NOMO-1 treated with DMSO at 0.1 percent for 48 hours (cell line): ENCODE measurements around the gene MACROD2.

ENCODE experiments used
- DNase-seq: peaks from one replicate; lab custom pipeline; 2025; ENCODE audit not compliant: unreplicated experiment; lab: John Stamatoyannopoulos, UW

MACROD2 gene

DNA sequence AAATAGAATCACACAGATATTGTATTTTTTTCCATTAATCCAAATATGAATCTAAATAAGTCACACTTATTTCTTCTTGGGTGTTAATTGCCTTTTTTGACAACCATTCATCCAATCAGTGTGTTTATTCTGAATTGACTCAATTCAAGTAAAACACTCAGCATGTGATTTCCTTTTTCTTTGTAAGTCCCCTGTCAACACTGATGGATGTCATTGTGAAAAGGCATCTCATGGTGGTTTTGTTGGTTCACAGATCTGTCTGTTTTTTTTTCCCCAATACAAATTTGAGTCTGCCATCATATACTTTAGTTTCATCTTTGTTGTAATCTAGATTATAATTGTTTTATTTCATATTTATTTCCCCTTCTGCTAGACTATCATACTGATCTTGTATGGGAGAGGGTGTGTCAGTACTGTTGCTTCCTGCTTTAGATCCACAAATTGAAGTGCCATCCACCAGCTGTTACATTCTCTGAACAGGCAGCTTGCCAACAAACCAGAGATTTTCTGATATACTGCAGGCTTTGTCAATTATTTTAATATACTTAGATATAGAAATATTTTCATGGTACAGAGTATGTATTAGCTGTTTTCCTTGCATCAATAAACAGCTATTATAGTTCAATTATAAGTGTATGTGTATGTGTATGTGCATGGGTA is 406.3 kb downstream of the MACROD2 start:
- DNase-seq = no peak

DNA sequence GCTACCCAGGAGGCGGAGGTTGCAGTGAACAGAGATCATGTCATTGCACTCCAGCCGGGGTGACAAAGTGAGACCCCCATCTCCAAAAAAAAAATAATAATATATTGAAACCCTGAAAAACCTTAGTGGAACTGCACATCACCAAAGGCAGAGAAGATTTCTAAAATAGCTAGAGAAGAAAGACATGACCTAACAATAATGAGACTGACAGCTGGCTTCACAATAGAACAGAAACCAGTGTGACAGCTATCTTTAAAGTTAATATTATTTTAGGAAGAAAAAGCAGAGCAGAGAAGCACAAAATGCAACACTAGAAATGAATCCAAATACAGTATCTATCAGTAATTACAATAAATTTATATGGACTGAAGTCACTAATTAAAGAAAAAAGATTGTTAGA is 409.2 kb downstream of the MACROD2 start:
- no peak for DNase-seq

DNA sequence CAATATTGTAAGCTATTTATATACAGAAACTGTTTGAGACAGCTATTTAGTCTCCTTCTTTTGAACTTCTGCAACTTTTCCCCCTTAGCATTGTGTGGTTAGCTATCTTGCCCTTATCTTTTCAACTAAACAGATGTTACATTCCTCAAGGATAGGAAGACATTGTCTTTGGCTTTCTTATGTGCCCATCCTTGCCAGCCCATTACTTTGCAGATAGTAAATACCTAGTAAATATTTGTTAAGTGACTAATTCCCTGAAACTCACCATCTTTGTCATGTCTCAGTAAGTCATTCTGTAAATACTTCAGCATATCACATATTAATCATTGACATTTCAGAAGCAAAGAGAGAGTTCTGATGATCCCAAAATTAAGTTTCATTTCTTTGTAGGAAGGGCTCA is 411.2 kb downstream of the MACROD2 start:
- DNase-seq = no peak

DNA sequence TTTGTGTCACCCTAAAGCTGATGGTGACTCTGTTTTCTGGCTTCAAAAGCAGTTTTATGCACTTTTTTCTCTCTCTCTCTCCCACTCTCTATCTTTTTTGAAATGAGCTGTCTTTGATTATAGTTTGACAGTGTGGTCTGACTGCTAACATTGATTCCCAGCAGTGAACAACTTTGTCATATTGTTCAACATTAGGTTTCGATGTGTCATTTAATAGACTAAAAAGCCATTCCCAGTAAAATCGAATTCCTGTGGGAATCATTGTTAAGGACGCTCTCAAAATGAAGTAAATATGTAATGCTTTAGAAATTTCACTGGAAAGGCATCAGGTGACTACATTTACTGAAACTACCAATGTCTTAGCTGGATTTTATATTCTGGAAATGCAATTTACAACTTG is 412.0 kb downstream of the MACROD2 start:
- DNase-seq = no peak

DNA sequence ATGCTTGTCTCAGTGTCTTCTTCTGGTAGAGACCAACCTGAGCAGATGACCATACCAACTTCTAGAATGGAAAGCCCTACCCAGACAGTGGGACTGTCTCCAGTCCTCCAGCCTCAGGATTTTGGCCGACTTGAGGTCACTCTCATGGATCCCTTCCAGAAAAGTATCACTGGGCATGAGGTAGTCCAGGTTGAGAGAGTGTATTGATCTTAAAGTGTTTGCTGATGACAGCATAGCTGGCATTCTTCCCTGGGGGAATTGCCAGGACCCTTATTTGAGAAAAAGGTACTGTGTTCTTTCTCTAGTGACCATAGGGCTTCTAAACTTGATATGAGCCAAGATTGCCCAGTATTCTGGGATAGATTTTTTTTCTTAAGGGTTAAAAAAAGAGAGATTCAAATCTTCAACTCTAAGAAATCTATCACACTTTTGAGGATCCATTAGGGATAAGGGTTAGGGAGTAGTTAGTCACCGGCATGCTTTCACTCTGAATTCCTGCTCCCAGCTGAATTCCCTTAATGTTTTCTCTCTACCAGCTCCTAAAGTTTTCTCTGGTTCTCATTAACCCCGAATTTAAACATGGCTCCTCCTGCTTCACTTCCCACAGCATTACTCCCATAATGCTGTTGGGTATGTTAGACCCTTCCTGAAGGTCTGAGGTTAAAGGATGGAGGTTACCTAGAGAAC is 415.7 kb downstream of the MACROD2 start:
- no peak for DNase-seq

DNA sequence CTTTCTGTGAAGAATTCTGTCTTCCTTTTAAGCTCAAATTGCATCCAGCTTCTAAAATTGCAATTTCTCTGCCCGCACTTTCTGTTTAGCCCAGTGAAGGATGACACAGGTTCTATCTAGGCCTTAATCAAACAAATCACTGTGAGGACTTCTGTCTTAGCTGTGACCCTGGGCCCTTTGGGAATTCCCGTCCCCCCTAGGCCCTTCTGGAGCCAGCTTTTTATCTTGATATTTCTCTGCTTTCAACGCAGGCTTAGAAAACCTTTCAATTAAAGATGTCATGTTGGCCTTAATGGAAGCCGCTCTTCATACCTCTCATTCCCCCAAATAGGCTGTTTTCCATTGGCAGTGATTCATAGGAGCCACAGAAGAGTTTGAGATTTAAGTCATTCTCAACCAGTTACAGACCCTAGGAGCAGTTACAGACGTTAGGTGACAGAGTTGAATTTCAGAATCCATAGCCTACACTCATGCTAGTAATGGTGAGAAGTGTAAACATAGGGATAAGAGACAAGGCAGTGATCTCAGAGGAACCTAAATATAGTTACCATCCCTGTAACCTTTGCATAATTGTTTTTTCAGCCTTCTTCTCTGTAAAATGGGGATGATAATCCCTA is 416.9 kb downstream of the MACROD2 start:
- DNase-seq = no peak

DNA sequence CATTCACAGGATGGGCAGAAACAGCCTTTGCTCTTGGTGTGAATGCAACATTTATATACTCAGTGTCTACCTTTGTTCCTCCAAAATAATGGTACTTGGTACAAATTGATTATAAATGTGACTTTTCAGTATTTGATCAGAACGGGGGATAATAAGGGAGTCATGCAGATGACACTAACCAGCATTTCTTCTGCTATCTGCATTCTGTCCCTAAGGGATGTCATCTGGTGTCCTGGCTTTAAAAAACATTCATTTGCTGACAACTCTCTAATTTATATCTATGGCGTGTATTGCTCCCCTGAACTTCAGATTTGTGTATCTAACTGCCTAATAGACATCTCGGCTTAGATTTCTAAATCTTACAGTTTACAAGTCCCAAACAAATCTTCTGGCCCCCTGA is 418.5 kb downstream of the MACROD2 start:
- no peak for DNase-seq

DNA sequence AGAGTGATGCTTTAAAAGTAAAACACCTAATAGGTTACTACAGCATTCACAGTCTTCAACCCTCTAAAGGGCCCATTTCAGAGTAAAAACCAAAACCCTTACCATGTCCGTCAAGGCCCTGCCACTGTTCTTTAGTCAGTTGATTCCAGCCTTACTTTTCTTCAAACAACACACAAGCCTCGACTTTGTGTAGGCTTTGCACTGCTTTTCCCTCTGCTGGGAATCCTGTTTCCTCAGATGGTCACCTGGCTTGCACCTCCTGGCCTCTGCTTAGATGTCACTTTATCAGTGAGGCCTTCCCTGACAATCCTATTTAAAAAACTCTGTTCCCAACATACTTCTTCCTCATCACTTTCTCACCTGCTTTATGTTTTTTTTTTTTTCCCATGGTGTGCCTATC is 419.2 kb downstream of the MACROD2 start:
- DNase-seq = no peak

DNA sequence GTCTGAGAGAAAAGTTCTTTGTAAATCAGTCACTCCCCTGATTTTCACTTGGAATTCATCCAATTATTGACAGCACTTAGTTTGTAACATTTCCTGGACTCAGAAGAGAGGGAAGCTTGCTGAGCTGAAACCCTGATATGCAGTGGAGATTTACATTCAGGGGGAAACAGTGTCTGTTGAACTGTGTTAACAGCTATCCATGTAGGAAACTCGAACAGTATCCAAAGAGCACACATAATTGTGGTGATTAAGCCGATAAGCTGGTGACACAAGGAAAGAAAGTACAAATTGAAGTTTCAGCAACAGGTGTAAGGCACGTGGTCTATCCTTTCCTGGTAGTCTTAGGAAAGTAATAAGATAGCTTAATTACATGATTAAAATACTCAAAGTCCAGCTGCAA is 420.2 kb downstream of the MACROD2 start:
- no peak for DNase-seq

DNA sequence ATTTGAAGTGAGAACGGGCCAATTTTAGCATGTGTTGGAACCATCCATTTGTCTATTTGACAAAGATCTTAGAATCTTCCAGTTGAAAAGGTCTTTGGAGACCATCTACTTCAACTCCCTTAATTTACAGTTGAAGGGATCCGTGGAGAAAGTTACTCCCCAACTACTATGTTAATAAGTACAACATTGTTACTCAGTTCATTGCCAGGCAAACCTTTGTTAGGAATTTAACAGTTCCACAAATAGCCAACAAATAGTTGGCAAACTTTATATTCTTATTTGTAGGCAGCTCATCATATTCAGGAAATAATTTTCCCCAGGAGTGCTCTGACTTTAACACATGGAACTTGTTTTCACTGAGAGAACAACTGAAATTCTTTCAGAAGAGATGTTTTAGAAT is 423.1 kb downstream of the MACROD2 start:
- DNase-seq = no peak

DNA sequence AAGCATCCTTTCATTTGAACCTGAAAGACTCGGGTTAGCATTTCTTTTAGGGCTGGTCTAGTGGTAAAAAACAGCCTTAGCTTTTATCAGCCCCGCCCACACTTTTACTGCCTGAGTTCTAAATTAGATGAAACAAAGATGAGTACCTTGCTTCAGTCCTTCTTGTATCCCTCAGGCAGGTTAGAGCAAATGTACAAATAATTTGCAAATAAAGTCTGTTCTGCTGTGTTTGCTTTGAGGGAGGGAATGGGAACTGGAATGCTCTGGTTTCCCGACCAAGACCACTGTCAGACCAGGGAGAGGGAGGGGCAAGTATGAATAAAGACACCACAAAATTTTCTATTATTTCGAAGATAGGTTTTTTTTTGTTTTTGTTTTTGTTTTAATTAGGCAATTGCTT is 427.6 kb downstream of the MACROD2 start:
- DNase-seq = no peak

DNA sequence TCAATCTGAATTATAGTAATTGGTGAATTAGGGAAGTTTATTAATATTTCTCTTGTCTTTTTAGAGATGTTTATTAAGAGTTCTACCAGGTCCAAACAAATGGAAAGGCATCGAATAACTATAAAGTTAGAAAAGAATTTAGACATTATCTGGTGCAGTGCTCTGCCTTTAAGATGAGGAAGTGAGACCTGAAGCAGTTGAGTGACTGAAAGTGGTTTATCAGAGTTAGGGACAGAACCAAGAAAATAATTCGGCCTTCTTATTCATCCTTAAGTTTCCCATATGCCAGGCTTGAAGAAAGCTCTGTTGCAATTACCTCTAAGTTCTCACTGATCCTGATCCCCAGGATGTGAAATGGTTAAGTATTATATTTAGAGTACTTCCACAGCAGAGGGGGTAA is 436.3 kb downstream of the MACROD2 start:
- DNase-seq = no peak

DNA sequence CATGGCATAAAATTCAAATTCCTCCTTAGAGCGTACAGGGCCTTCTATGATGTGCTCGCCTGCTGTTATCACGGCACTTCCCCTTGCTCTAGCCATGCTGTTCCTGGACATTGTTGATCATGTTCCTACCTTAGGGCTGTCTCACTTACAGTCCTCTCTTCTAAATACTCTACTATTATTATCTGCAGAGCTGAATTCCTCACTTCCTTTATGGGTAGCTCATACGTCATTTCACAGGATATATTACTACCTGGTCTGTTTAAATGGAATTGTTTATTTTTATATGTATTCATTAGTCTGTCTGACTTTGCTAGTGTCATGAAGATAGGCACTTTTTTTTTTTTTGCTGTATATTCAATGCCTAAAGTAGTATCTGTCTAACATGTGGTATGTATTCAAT is 436.8 kb downstream of the MACROD2 start:
- DNase-seq = no peak

DNA sequence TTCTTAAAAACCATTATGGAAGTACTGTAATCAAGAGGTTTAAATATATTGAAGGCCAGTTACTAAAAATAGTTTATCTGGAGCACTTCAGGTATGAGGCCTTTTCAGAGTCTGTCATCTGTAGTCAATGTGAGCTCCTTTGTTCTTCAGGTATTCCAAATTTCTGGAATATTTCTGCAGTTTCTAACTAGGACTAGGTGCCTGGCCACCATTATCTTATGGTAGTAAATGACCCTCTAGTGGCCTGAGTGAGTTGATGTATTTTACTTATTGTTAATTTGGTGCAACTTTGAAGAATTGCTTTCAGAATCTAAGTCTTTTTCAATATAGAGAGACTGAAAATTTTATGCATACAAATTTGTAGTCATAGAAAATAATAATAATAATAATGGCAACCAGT is 437.3 kb downstream of the MACROD2 start:
- DNase-seq = no peak

DNA sequence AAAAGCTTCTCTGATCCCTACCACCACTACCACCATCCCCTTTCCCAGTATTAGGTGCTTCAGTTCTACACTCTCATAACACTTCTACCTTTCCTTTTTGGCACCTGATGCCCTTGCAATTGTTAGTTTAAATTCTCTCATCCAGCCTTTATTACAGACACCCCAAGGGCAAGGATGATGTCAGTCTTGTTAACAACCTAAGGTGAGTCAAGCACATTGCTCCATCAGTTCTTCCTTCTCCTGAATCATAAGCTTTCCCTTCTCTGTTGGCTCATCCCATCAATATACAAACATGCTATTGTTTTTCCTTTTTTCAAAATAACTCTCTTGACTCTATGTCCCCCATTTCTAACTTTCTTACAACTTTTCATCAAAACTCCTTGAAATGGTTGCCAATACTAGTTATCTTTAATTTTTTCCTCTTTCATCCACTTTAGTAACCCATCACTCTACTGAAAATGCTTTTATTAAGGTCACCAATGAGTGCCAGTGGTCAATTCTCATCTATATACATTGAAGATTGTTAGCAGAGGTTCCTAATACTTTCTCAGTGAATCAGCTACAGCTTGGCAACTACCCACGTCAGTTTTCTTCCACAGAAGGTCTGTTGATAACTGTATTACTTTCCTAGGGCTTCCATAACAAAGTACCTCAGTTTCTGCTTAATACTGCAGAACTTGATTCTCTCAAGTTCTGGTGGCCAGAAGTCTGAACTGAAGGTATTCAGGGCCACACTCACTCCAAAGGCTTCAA is 439.2 kb downstream of the MACROD2 start:
- no peak for DNase-seq

DNA sequence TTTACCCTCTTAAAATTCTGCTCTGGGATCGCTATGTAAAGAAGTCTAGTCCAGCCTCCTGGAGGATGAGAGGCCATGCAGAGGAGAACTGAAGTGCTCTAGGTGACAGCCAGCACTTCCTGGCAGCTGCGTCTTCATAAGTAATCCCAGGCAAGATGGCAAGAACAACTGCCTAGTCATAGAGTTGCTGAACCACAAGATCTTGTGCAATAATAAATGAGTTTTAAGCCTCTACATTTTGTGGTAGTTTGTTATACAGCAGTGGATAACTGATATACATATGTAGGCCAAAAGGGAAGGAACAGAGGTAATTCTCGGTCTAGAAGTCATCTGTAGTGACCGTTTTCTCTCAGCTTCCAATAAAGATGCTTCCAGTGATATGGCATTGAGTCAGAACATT is 445.9 kb downstream of the MACROD2 start:
- peak; percentile 29 for DNase-seq

DNA sequence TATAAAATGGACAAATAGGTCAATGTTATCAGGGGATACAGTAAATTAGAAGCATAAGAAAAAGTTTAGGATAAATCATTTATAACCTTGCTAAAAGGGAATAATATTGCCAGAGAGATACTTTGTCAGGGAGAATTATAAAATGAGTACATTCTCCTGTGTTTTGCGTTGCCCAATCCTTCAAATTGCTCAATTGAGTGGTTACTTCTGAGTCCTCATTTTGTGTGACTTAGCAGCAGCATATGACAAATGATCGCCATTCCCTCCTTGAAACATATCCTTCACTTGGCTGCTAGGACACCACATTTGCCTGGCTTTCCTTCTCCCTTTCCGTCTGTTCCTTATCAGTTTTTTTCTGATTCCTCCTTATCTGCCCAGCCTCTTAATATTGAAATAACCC is 448.8 kb downstream of the MACROD2 start:
- peak; percentile 13 for DNase-seq

DNA sequence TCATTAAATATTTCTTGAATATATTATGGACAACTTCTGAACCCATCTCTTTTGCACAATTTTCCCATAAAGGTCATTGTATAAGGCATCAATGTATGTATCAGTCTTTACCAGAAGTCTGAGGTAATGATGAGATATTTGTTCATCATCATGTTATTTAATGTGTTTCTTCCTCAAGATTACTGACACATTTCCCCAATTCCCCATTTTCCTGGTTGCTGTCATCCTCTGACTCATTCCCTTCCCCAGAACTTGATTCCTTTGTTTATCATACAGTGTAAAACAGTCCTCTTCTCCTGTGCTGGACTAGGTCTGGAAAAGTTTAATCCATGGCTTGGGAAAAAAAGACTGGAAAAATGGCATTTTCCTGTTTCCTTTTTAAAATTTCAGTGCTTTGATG is 450.0 kb downstream of the MACROD2 start:
- no peak for DNase-seq

DNA sequence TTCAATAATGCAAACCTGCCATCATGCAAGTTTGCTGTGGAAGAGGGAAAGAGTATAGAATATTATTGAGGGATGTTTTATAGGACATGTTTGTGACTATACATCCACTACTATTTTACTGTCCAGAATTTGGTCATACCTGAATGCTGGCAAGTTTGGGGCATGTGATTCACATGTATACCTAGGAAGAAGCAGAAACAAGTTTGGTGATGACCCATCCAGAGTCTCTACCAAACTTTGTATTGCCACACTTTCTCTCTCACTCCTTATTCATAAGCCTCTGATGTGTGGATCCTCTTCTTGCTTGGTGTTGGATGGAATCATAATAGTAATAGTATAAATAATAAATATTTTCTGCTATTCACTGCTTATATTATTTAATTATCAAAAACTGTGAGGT is 450.6 kb downstream of the MACROD2 start:
- no peak for DNase-seq

DNA sequence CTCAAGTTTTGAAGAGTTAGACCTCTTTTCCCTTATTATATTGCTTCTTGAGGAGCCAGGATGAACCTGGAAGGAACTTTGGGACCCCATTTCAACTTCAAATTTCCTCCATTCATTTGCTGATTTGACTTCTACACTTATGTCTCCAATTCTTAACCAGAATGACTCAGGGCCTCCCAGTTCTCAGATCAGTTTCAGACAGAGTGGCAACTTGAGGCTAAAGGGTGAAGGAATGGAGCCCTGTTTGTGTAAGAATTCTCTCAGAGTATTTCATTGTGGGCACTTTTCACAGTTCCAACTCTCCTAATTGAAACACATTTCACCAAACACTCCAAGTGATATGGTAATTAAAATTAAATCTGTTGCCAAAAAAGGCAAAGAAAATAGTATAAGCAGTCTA is 451.1 kb downstream of the MACROD2 start:
- DNase-seq = no peak

DNA sequence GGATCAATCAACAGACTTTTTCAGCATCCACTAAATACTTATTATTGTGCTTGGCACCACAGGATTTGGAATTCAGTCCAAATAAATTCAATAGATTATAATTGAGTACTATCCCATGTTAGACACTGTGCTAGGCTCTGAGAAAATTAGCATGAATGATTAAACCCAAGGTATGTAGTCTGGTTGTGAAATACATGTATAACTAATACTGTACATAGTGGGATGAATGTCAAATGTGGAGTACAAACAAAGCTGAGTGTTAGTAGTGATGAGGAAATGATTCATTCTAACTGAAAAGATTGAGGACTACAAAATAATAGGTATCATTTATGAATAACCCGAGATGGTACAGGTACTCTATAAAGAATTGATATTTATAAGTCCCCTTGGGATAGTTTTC is 454.0 kb downstream of the MACROD2 start:
- DNase-seq = no peak

DNA sequence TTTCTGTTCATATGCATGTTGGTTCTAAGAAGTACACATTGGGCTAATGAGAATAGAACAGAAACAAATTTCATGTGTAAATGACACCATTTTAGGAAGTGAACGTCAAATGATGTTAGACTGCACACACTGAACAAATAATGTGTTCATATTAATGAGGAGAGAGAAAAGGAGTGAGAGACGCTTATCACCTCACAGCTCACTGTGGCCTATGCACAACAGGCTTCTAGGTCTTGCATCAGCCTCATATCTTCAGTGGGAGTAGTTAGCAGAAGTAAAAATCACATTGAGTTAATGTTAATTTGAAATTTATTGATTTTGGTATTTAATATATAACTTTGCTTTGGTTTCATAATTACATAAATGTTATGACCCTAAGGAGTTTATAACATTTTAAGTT is 454.9 kb downstream of the MACROD2 start:
- DNase-seq = no peak
